CD1c-positive myeloid dendritic cell (primary cell): ENCODE data around the gene YES1.
"Not testable (repeated sequence)": the region's sequence is repeated elsewhere in the genome, so short reads cannot be mapped to it uniquely, and the experiment has no call there.

ENCODE experiments used
- DNase-seq: peaks from one replicate; pipeline ENCODE4 v3.0.0-alpha.2; 2016; ENCODE audit errors: extremely low spot score

The YES1 gene

DNA sequence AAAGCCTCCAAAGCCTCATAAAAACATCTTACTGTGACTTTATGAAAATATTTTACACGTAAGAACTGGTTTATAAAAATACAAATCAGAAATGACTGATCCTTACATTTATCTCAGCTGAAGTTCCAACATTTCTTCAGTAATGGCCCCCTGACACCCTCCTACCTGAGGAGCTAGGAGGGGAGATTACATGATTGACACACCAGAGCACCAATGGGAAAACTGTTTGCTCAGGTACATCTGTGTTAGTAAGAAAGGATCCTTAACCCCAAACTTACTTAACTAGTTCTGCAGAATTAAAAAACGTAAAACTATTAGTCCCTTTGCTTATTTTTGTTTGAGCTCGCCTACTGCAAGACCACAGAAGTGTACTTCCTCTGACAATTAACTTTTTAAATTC is 126.6 kb downstream of the YES1 start:
- no peak for DNase-seq

DNA sequence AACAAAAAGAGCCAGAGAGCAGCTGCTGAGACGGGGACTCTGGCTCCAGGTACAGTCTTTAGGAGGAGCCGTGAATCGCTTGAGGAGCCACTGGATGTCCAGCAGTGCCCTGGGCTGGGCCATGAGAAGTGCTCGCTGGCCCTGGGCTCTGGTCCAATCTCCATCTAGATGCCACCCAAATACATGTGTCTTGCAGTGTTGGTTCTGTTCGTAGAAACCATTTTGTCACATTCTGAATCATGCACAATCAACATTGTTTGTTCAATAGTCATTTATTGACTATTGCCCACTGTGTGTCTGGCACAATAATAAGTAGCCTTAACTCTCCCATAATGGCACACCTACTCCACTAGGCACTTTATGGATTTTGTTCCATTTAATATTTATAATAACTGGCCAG is 128.5 kb downstream of the YES1 start:
- DNase-seq: no peak

DNA sequence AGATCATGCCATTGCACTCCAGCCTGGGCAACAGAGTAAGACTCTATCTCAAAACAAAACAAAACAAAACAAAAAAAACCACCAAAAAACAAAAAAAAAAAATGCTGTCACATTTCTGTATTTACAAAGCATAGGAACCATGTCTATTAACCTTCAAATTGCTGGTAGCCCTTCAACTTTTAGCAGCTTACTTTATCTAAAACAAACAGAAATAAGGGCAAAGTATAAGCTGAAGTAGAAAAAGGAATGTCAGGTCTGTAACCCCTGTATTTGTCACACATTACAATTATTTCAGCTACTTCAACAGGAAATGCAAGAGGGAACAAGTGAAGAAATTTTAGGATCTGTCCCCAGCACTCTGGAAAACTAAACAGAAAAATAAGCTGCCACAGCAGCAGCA is 129.2 kb downstream of the YES1 start:
- no peak for DNase-seq

DNA sequence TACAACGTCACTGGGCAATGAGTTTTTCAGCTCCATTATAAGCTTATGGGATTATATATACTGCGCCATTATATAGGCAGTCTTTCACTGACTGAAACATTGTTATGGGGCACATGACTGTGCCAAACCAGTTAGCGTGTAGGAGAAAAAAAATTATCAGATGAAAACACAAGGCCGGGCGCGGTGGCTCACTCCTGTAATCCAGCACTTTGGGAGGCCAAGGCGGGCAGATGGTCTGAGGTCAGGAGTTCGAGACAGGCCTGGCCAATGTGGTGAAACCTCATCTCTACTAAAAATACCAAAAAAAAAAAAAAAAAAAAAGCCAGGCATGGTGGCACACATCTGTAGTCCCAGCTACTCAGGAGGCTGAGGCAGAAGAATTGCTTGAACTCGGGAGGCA is 129.6 kb downstream of the YES1 start:
- not testable (repeated sequence) for DNase-seq

DNA sequence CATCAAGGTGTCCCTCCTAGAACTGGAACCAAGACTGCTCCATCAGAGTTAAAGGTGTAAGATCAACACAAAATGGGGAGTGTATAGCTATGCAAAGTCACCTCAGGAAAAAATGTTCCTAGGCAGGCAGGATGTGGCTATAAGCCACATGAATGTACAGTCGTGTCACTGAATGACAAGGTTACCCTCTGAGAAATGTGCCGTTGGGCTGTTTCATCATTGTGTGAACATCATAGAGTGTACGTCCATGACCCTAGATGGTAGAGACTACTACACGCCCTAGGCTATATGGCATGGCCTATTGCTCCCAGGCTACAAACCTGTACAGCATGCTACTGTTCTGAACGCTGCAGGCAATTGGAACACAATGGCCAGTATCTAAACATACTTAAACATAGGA is 130.1 kb downstream of the YES1 start:
- no peak for DNase-seq

DNA sequence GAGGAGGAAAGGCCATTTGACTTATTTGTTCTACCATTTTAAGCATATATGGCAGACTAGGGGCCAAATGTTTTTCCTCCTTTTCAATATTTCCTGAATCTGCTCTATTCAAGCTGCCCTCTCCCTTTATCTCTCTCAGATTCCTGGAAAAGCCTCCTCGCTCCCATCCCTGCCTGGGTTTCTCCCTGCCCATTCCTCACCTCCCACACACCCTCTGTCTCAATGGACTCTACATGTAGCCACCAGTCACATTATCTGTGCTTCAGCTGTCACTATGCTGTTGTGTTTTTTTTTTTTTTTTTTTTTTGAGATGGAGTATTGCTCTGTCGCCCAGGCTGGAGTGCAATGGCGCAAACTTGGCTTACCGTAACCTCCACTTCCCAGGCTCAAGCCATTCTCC is 131.7 kb downstream of the YES1 start:
- DNase-seq: no peak

DNA sequence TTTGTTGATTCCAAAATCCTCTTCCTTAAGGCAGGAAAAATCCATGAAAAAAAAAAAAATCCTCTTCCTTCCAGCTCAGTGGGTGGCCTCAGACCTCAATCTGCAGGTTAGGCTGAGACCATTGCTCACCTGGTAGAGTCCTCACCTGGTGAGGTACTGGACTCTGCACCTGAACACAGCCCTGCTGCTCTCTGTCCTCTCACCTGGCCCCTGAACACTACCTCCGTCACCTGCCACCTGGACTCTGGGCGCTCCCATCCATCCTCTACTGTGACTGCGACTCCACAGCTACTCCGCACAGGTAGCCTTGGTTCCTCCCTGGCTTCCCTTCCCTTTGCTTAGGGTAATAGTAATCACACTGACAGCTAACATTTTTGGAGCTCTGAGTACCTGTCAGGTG is 132.5 kb downstream of the YES1 start:
- no peak for DNase-seq

DNA sequence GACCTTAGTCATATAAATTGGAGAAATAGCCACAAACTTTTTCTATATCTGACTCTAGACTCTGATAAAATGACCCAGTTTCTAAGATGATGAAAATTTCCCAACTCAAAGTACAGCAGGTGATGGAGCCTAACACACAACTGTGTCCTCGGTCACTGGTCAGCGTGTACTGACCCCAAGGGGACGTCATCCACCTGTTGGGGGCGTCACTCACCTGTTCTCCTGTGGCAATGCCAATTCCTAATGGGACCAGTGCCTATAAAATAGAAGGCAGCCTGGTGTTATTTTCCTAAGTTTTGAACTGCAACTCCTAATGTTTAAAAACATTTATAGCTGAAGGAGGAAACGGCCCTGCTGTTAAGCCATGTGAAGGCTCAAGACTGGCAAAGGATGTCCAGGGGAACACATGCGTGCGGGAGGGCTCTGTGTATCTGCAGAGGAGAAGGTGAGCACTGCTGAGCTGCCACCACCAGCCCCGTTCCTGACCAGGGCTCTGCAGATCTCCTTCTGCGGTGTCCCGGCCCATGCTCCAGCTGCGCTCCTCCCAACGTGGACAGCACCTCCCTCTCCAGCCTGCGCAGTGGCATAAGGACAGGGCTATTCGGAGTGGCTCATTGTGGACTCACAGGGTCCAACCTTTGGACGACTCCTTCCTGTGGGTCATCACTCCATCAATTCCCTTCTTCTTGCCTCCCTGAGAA is 133.4 kb downstream of the YES1 start:
- DNase-seq: no peak

DNA sequence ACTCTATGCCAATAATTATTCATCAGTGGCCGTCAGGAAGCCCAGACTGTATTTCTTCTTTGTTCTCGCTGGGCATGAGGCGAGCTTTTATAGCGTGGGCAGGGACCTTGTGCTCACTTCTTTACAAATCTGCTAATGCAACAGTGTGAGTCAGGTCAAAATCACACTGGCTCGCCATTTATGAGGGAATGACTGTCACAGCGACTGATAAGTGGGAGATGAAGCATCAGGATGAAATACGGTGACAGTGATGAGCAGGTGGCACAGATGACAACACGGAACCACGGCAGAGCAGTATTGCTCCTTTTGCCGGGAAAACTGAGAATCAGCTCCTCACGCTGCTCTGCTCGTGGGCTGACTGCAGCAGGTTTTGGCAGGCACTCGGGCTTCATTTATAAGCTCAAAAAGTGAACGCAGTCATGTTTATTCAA is 134.1 kb downstream of the YES1 start:
- DNase-seq: no peak

DNA sequence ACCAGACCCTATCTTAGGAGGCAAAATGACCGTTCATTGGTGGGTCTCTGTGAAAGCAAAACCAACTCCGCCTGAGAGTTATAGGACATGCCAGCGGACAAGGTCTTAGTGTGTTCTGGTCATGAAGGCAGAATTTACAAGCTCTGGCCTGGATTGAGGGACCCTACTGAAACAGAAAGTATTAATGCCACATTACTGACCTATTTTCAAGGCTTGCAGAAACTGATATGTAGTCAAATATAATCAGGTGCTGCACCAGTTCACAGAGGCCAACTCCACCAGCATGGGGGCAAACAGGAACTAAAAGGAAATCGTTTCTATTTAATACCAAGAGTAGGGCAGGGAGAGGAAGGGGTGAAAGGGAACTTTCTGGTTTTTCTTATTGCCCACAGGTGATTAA is 134.9 kb downstream of the YES1 start:
- DNase-seq: no peak

DNA sequence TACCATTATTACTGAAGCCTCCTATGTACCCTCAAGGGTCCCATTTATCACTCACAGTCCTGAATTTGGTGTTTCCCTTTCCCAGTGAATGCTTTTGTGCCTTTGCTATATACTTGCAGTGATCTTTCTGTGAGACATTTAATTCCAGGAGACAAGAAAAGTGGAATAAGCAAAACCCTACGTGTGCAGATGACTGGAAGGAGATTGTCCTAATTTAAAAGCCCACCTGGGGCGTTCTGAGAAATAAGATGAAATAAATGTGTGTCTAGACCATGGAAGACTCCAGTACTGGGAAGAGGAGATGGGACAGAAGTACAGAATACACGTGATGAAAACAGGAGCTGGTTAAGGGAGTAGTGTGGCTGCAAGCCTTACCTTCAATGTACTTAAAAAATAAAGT is 135.3 kb downstream of the YES1 start:
- DNase-seq: no peak

DNA sequence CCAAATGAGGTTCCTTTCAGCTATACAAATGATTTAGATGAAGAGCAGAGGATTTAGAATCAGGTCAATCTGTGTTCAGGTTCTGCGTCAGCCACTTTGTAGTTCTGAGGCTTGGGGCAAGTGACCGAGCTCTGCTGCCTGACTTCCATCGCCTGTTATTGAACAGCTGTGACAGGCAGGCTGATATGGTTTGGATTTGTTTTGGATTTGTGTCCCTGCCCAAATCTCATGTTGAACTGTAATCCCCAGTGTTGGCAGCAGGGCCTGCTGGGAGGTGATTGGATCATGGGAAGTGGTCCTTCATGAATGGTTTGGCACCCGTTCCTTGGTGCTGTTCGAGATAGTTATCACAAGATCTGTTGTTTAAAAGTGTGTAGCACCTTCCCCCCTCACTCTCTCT is 136.0 kb downstream of the YES1 start:
- DNase-seq: no peak

DNA sequence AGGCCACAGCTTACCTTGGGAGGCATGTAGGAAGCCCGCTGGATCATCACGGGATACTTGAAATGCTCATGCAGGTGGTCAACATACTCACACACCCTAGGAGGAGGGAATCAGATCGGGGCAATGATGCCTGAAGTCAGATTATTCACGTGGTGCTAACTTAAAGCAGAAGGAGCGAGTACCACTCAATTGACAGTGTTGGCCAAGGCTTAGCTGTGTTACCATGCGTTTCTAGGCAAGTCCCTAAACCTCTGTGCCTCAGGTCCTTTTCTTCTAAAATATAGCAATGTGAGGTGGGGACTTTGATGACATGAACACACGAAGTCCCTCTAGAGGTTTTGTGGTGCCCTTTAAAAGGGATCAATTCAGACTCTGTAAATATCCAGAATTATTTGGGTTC is 136.7 kb downstream of the YES1 start:
- DNase-seq: no peak

DNA sequence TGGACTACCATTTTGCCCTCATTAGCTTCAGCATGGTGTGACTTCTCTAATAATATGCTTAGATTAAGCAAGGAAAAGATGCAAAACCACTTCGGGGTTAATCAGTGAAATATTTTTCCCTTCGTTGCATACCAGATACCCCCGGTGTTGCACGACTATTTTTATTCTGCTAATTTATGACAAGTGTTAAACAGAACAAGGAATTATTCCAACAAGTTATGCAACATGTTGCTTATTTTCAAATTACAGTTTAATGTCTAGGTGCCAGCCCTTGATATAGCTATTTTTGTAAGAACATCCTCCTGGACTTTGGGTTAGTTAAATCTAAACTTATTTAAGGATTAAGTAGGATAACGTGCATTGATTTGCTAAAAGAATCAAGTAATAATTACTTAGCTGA is 138.3 kb downstream of the YES1 start:
- DNase-seq: no peak

DNA sequence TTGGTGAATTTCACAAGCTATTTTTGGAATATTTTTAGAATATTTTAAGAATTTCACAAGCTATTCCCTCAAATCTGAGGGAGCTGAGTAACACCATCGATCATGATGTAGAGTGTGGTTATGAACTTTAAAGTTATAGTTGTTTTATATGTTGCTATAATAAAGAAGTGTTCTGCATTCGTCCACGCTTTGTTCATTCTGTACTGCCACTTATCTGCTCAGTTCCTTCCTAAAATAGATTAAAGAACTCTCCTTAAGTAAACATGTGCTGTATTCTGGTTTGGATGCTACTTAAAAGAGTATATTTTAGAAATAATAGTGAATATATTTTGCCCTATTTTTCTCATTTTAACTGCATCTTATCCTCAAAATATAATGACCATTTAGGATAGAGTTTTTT is 138.7 kb downstream of the YES1 start:
- no peak for DNase-seq
